GM12873 (cell line): ENCODE measurements around the gene PCDH1.

ENCODE experiments used
- TF ChIP-seq, protein P1 (sequence below): IDR thresholded peaks from 2 replicates; pipeline ENCODE4 v1.5.1; 2012; ENCODE audit warnings: low read depth, mild to moderate bottlenecking, moderate library complexity, low read length, control low read depth; ENCODE audit not compliant: insufficient read depth; ENCODE audit errors: missing control alignments

PCDH1 gene

DNA sequence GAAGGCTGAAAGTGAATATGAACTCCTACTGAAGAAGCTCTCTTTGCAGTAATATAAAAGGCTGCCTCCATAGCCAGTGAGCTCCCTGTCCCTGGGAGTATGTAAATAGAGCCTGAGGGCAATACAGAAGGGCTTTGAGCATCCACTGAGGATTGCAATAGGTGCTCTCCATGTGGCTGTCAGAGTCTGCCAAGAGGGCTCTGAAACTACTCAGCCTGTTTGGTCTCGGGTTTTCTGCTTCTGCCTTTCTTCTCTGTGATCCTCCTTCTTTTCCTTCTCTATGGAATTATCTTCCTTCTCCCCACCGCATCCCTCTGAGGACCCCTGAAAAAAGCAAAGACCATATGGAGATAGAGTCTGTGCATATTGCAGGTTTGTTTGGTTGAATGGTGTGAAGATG lies 69.4 kb downstream of the PCDH1 start:
- TF ChIP-seq, protein P1, sequence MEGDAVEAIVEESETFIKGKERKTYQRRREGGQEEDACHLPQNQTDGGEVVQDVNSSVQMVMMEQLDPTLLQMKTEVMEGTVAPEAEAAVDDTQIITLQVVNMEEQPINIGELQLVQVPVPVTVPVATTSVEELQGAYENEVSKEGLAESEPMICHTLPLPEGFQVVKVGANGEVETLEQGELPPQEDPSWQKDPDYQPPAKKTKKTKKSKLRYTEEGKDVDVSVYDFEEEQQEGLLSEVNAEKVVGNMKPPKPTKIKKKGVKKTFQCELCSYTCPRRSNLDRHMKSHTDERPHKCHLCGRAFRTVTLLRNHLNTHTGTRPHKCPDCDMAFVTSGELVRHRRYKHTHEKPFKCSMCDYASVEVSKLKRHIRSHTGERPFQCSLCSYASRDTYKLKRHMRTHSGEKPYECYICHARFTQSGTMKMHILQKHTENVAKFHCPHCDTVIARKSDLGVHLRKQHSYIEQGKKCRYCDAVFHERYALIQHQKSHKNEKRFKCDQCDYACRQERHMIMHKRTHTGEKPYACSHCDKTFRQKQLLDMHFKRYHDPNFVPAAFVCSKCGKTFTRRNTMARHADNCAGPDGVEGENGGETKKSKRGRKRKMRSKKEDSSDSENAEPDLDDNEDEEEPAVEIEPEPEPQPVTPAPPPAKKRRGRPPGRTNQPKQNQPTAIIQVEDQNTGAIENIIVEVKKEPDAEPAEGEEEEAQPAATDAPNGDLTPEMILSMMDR: no peak

DNA sequence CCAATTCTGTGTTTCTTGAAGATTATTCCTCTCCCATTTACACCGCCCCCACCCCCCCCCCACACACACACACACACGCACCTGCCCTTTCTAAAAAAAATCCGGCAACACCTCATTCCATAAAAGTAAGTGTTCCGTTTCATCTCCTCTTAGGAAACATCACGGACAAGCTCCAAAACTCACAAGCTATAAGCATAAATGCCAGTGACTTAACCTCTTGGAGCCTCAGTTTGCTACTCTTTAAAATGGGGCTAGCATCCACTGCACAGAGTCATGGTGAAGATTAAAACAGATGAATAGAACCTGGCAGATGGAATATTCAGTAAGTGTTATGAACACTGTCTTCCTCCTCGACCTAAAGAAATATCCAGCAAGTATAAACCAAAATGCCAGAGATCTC lies 70.5 kb downstream of the PCDH1 start:
- TF ChIP-seq, protein P1: no peak

DNA sequence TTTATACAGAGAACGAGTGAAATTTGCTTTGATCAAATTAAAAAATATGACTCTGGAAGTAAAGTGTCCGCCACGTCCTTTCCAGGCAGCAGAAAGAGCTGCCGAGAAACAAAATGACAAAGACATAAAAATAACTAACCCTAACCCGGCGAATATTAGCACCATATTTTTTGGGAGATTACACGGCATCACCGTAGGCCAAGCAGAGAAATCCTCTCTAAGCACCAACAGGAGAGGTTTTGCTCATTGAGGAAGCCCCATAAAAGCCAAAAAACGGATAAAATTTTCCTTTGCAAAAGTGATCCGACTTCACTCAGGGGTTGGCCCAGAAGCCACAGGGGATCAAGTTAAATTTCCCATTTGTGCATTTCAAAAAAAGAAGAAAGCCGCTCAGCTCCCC lies 70.9 kb downstream of the PCDH1 start:
- TF ChIP-seq, protein P1: no peak

DNA sequence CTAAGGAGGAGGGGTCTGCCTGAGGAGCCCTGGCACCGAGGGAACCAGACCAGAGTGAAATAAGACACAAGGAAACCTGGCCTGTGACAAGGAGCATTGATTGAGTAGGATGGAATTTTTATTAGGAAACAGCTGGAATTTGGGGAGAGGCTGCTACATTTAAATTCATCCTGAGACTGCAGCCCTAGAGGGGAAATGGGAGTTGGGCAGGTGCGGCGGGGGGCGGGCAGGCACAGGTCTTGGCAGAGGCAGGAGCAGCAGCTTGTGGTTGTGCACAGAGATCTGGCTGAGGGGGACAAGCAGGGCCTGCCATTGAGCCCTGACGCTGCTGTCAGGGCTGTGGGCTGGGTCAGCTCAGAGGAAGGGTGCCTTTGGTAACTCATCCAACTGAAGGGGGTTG lies 71.6 kb downstream of the PCDH1 start:
- TF ChIP-seq, protein P1: no peak

DNA sequence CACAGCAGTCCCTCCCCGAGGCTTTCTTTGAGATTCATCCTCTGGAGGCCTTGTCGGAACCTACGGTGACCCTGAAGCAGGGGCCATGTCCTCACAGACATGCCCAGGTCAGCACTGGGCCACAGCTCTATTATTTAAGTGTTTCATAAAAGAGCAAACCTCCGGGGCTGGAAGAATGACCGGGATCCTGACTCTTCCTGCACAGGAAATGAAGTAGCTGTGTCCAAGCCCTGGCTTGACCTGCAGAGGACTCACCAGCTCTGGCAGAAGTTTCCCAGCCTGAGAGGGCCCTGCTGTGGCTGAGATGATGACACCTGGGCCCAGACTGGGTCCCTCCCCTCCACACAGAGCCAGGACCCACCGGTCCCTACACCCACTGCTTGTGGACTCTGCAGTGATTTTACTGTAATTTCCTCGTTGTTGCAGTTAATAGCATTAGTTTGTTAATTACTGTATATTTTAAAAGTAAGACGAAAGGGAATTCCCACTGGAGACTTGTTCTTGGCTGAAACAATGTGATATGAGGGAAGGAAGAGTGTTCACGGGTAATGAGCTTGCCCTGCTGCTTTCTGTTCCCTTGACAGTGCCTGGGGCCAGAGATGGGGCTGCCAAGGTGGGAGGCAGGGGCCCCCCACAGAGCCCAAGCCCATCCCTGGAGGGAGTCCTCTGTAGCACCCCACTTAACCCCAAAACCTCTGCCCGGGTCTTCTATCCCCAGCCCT lies 72.2 kb downstream of the PCDH1 start:
- TF ChIP-seq, protein P1: no peak

DNA sequence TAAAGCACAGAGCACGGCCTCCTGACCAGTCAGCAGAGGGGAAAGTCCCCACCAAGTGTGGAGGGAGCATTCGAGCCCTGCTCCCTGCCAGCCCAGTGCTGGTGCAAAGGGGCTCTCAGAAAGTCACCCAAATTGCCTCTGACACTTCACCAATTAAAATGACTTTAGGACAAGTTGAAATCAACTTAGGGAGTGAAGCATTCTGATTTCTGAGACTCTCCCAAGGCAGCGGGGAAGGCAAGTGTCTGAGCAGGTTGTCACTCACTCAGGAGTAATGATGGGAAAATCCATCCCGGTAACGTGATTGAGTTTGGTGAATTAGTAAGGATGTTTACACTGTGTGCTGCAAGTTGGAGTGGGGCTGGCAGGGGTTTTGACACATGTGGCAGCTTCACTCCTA lies 73.7 kb downstream of the PCDH1 start:
- TF ChIP-seq, protein P1: no peak
